ENCODE results near the gene ZCCHC14.

The ZCCHC14 gene

DNA sequence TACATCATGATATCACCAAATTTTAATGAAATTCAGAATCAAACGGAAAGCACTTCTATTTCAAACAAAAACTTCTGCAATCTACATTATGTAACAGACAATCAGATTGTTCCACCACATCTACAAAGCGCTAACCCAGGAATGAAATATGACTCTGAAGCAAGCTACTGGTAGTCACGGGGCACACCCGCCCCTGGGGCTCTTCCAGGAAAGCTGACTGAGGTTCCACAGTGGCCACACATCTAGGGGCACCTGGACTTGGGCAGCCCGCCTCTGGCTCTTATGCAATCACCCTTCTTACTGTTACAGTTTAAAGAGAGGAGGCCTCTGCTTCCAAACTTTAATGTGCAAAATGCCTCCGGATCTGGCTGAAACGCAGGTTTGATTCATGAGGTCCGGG lies 27.5 kb downstream of the ZCCHC14 start:
- H4K20me1 ChIP-seq: peaks cover 72% of the 10 kb centered on the region
- peak overlapping the region; percentile 89 for H3K4me2 ChIP-seq
- peaks cover 87% of the 10 kb centered on the region for H3K4me1 ChIP-seq

DNA sequence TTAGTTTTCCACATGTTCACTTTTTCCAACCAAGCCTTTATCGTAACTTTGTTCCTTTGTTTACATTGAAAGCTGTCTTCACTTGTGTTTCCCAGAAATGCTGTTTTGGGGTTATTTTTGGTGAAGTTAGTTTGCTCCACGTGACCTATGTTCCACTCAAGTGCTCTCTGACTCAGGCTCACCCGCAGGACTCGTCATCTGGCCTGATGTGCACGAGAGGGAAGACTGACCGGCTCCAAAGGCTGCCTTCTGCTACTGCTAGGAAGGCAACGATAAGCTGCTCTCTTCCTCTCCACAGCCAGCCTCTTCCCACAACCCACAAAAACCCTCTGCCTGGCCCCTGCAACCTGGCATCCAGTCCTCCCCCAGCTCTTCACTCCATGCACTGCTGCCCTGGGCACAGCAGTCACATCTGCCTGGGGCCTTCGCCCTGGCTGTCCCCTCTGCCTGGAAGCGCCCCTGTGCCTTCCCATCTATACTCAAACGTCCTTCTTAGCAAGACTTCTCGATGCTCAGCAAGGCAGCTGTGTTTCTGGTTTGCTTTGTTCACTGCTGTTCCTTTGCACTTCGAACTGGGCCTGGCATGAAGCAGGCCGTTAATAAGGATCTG lies 28.0 kb downstream of the ZCCHC14 start:
- peaks cover 69% of the 10 kb centered on the region for H4K20me1 ChIP-seq
- H3K4me2 ChIP-seq: peak overlapping the region; percentile 89
- peak overlapping the region; percentile 90 for H3K27ac ChIP-seq
- TF ChIP-seq Cebpa-rat (IDR thresholded peaks at IDR 0.05): no peak
- H3K9ac ChIP-seq: peak overlapping the region; percentile 61
- H3K4me1 ChIP-seq: peaks cover 82% of the 10 kb centered on the region
- peaks cover 4% of the 10 kb centered on the region for H3K9me3 ChIP-seq
- H3K27me3 ChIP-seq: no peaks in the 10 kb centered on the region
- peaks cover 10% of the 10 kb centered on the region for H3K36me3 ChIP-seq
- peak overlapping the region; percentile 45 for H3K4me3 ChIP-seq

More for the DNA sequence above, 27.5 kb downstream of the ZCCHC14 start:
- Histone ChIP-seq H3K9ac (peak overlapping the region; percentile 61), H3K27ac (peak overlapping the region; percentile 90), H3K4me3 (peak overlapping the region; percentile 45), H3K36me3 (peaks cover 10% of the 10 kb centered on the region), H3K27me3 (no peaks in the 10 kb centered on the region), H3K9me3 (peaks cover 4% of the 10 kb centered on the region)
- no peak for TF ChIP-seq Cebpa-rat (IDR thresholded peaks at IDR 0.05)

DNA sequence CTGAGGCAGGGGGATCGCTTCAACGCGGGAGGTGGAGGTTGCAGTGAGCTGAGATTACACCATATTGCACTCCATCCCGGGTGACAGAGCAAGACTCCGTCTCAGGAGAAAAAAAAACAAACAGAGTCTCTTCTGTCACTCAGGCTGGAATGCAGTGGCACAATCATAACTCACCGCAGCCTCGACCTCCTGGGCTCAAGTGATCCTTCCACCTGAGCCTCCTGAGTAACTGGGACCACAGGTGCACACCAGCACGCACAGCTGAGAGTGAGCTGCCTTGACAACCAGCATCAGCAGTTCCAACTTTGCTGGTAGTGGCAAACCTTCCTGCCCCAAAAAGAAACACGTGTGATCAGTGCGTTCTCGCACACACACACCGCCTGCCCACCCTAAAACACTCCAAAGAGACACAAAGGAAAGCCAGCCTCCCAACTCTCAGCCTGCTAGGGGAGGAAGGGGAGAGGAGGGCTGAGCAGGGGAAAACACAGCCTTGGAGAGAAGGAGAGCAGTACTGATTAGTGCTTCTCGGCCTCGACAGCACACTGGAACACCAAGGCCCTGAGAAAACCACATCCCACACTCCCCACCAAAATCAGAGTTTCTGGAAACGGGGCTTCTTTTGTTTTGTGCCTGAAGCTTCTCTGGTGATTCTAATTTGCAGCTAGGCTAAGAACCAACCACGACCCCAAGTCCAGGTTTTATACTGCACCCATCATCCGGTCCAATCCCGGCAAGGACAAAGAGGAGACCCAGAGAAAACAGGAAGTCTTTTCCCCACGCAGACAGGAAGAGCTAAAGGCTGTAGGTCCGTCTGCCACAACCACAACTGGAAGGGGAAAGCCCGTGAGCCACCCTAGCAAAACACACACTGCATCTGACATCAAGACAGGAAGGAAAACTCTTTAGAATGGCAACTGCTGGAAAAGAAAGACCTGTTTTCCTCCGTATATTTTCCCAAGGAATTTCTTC lies 28.8 kb downstream of the ZCCHC14 start:
- Histone ChIP-seq H3K9ac (peak overlapping the region; percentile 61), H3K27ac (peak overlapping the region; percentile 90), H3K36me3 (peaks cover 15% of the 10 kb centered on the region), H4K20me1 (peaks cover 62% of the 10 kb centered on the region), H3K4me3 (peak overlapping the region; percentile 45), H3K27me3 (no peaks in the 10 kb centered on the region), H3K4me2 (peak overlapping the region; percentile 89), H3K4me1 (peaks cover 76% of the 10 kb centered on the region), H3K9me3 (peaks cover 4% of the 10 kb centered on the region)
- TF ChIP-seq Cebpa-rat (IDR thresholded peaks at IDR 0.05): no peak

DNA sequence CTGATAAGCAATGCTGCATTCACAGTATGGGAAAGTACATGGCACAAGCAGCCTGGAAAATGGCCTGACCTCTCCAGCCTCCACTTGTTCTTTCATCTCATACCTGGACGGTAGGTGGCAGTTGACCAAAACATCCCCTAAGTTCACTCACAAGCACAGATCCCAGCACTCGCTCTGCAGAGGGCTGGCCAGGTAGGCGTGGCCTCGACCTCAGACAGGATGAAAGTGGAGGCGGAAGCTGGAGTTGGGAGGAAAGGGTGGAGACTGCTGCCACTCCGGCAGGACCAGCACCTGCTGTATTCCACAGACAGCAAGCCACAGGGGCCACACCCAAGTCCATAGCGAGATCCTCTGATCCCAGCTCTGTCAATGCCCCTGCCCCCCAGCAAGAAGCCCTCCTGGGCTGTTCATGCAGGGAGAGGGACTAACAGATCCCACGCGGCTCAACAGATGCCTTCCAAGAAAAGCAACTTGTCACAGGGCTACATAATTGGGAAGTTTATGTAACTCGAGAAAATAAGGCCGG lies 31.3 kb downstream of the ZCCHC14 start:
- H4K20me1 ChIP-seq: peaks cover 63% of the 10 kb centered on the region
- H3K36me3 ChIP-seq: peaks cover 38% of the 10 kb centered on the region
- no peaks in the 10 kb centered on the region for H3K27me3 ChIP-seq
- H3K9ac ChIP-seq: no peak overlapping the region
- no peaks in the 10 kb centered on the region for H3K9me3 ChIP-seq
- H3K27ac ChIP-seq: no peak overlapping the region
- H3K4me1 ChIP-seq: peaks cover 63% of the 10 kb centered on the region
- no peak overlapping the region for H3K4me2 ChIP-seq
- TF ChIP-seq Cebpa-rat (IDR thresholded peaks at IDR 0.05): no peak
- H3K4me3 ChIP-seq: no peak overlapping the region

DNA sequence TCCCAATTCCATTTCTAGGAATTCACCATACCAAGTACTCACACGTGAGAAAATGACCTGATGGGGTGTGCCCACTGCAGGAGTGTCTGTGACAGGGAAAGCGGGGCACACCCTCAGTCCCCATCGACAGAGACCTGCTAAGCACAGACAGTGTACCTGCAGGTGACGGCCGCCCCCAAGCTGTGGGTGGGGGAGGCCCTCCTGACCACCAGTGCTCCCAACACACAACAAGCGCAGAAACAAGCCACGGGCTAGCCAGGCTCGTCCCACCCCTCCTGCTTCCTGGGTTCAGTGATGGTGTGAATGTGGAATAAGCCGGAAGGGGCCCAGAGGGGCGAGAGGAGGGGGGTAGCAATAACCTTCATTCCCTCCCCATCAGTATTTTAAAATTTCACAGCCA lies 31.9 kb downstream of the ZCCHC14 start:
- H3K4me3 ChIP-seq: no peak overlapping the region
- H3K9me3 ChIP-seq: no peaks in the 10 kb centered on the region
- no peak for TF ChIP-seq Cebpa-rat (IDR thresholded peaks at IDR 0.05)
- no peak overlapping the region for H3K27ac ChIP-seq
- peaks cover 57% of the 10 kb centered on the region for H3K4me1 ChIP-seq
- no peak overlapping the region for H3K4me2 ChIP-seq
- peaks cover 57% of the 10 kb centered on the region for H4K20me1 ChIP-seq
- peaks cover 41% of the 10 kb centered on the region for H3K36me3 ChIP-seq
- H3K27me3 ChIP-seq: no peaks in the 10 kb centered on the region
- no peak overlapping the region for H3K9ac ChIP-seq

DNA sequence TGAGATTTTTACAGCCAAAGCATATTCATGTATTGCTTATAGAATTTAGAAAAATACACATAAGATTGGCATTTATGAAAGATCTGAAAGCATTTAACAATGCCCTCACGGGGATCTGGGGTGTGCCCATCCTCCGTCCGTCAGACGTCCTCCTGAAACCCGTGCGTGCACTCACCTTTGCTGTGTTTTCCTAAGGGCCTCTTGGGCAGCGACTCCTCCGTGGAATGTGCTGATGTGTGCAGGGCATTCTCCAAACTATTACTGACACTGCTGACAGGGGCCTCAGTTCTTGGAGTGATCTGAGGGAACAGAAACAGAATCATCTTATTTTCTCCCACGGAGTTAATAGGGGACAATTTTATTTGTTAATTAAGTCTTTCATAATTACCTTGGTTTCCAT lies 33.0 kb downstream of the ZCCHC14 start:
- H3K36me3 ChIP-seq: peaks cover 52% of the 10 kb centered on the region

DNA sequence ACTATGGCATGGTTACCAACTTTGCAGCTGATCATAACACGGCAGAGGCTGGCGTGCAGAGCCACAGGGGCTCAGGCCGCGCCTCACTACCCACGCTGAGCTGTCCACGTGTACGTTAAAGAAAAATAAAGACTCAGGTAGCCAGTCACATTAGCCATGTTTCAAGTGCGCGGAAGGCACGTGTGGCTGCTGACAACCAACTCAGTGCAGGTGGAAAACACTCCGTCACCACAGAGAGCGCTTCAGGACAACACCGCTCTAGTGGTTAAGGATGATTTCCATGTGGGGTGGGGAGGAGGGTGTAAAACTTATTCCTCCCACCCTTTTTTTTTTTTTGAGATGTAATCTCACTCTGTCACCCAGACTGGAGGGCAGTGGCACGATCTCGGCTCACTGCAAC lies 33.8 kb downstream of the ZCCHC14 start:
- Histone ChIP-seq H3K4me3 (no peak overlapping the region), H3K36me3 (peaks cover 55% of the 10 kb centered on the region), H3K27ac (peak overlapping the region; percentile 46), H3K9me3 (no peaks in the 10 kb centered on the region), H3K27me3 (no peaks in the 10 kb centered on the region), H3K9ac (0 out of 2 replicates have a peak overlapping the region, but pooled peaks have one; percentile 13), H3K4me2 (peak overlapping the region; percentile 44), H4K20me1 (peaks cover 41% of the 10 kb centered on the region), H3K4me1 (peaks cover 38% of the 10 kb centered on the region)
- TF ChIP-seq Cebpa-rat (IDR thresholded peaks at IDR 0.05): no peak

More for the DNA sequence above, 33.0 kb downstream of the ZCCHC14 start:
- no peak overlapping the region for H3K4me2 ChIP-seq
- no peak for TF ChIP-seq Cebpa-rat (IDR thresholded peaks at IDR 0.05)
- H3K9ac ChIP-seq: no peak overlapping the region
- H4K20me1 ChIP-seq: peaks cover 48% of the 10 kb centered on the region
- H3K27ac ChIP-seq: no peak overlapping the region
- H3K27me3 ChIP-seq: no peaks in the 10 kb centered on the region
- no peak overlapping the region for H3K4me3 ChIP-seq
- H3K9me3 ChIP-seq: no peaks in the 10 kb centered on the region
- H3K4me1 ChIP-seq: peaks cover 46% of the 10 kb centered on the region

DNA sequence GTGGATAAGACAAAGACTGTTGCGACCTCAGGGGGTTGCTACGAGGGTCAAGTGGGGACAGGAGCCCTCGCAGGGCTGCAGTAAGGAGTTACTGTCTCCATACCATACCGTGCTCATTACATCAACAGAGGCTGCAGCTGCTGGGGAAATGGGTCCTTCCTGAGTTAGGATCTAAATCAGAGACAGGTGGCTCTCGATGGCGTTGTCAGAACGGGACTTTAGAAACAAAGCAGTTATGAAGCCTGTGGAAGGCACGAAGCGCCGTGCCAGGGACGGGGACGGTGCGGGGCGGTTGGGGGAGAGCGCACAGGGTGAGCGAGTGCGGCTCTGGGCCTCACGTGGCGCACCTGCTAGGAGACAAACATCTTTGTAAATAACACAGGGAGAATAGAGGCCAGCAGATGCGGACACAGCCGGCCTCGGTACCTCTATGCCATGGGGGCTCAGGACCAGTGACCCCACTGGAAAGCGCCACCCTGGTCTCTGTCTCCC lies 34.4 kb downstream of the ZCCHC14 start:
- Histone ChIP-seq H3K27me3 (no peaks in the 10 kb centered on the region), H3K36me3 (peaks cover 59% of the 10 kb centered on the region), H3K4me1 (peaks cover 32% of the 10 kb centered on the region), H3K4me2 (peak overlapping the region; percentile 44), H3K4me3 (no peak overlapping the region), H4K20me1 (peaks cover 38% of the 10 kb centered on the region), H3K9me3 (no peaks in the 10 kb centered on the region), H3K27ac (peak overlapping the region; percentile 46), H3K9ac (0 out of 2 replicates have a peak overlapping the region, but pooled peaks have one; percentile 13)
- TF ChIP-seq Cebpa-rat (IDR thresholded peaks at IDR 0.05): no peak

DNA sequence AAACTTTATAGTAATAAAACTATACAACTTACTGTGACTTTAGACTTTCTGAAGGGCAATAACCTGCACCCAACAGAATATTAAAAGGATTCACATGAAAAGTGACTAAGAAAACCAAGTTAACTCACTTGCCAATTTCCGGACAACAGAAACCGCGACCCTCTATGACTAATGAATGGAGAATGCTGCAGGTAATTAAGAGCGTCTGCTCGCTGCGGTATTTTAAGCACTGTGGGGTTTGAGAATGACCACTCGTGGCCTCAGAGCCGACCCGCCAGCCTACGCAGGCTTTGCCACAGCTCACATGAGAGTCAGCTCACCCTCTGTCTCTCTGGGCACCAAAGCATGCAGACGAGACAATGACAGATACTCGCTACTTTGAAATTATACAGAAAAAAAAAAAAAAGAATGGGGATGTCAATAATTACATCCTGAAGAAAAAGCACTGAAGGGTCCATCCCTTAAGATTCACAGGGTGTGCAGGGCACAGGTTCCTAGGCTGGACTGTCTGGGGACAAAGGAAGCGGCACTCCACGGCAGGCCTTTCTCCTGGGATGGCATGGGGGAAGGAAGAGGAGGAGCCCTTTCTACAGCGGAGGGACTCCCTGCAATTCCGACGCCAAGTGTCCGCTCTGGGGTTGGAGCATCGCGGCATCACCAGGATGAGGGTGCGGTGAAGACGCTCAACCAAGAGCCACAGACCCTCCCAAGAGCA lies 35.0 kb downstream of the ZCCHC14 start:
- H3K4me3 ChIP-seq: no peak overlapping the region
- TF ChIP-seq Cebpa-rat (IDR thresholded peaks at IDR 0.05): no peak
- H3K4me1 ChIP-seq: peaks cover 26% of the 10 kb centered on the region
- H3K9me3 ChIP-seq: no peaks in the 10 kb centered on the region
- peak overlapping the region; percentile 46 for H3K27ac ChIP-seq
- H4K20me1 ChIP-seq: peaks cover 39% of the 10 kb centered on the region
- 0 out of 2 replicates have a peak overlapping the region, but pooled peaks have one; percentile 13 for H3K9ac ChIP-seq
- H3K27me3 ChIP-seq: no peaks in the 10 kb centered on the region
- H3K36me3 ChIP-seq: peaks cover 65% of the 10 kb centered on the region
- peak overlapping the region; percentile 44 for H3K4me2 ChIP-seq

Data from BLaER1 (cell line).